IPS-11a (cell line): ENCODE data around the gene SYNJ2.
"Not testable (repeated sequence)": the region's sequence is repeated elsewhere in the genome, so short reads cannot be mapped to it uniquely, and the experiment has no call there.

Experiments
- H3K4me3 ChIP-seq: one replicate; pipeline ENCODE4 v1.5.1; 2013; ENCODE audit warnings: low read depth, low read length, control low read depth

The SYNJ2 gene

DNA sequence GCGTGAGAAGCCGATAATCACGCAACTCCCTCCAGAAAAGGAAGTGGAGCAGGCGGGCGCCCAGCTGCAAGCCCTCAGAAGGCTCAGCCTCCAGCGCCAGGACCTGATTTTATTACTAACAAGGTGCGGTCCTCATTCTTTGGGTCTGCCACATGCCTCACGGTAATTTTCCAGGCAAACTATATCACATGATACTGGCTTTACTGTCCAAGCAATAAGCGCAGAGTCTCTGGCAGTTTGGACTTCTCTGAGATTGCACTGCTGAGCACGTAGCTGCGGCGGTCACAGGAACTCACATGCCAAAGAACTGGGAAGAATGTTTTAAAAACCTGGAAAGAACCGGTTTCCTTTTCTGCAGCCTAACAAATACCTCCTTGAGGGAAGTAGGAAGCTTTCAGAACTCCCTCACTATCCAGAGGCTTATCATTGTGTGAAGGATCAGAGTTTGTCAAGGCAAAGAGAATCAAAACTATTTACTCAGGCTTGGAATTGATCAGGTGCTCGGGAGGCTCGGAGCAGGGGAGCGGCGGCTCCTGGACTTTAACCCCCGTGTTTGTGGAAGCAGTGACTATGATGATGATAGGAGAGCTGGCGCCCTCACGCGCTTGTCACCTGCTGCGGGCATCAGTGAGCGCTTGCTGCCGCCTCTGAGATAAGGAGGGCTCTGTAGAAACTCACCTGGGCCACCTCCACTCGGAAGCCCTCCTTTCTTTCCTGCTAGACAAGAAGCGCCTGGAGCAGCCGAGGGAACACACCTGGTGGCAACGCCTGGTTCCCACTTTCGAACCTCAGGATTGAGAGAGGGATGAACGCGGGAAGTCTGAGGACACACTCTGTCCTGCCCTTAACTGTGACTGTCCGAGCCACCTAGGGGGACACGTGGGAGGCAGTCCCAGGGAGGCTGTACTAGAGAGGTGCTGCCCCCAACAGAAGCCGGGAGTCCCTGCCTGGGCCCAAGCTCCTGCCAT lies 27.2 kb upstream of the SYNJ2 start:
- H3K4me3 ChIP-seq, result no peak overlapping the region

GRCh38 chr6:157955675-157956074 lies 26.0 kb upstream of the SYNJ2 start:
- no peak overlapping the region for H3K4me3 ChIP-seq

- H3K4me3 ChIP-seq, result no peak overlapping the region
Measured at GRCh38 chr6:157956171-157956730, 25.4 kb upstream of the SYNJ2 start.

- H3K4me3 ChIP-seq, result no peak overlapping the region
Measured at GRCh38 chr6:157959451-157960227, 22.0 kb upstream of the SYNJ2 start.

DNA sequence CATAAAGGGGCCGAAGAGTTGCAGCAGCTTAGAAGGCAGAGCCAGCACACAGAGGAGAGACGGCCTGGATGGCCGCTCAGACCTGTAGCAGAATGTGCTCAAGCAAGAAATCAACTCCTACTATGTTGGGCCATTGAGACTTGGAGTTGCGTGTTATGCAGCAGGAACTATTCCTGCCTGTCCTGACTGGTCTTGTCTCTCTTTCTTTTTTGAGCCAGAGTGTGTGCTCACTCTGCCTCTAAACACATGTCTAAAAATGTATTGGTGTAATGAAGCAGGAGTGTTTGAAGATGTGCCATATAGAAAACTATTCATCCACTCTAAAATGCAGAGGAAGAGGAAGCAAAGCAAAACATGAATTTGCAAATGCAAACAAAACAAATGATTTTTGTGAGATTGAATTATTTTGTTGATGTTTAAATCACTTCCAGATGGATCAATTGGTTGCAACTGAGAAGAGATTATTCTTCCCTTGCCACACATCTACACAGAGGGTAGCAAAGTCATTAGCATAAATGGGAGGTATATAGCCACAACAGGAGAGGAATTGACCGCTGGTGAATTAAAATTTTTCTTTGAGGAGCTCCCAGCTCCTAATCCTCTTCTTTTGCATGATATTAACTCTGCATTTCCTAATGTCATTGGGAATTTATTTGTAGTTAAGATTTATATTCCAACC lies 20.4 kb upstream of the SYNJ2 start:
- H3K4me3 ChIP-seq, result no peak overlapping the region

DNA sequence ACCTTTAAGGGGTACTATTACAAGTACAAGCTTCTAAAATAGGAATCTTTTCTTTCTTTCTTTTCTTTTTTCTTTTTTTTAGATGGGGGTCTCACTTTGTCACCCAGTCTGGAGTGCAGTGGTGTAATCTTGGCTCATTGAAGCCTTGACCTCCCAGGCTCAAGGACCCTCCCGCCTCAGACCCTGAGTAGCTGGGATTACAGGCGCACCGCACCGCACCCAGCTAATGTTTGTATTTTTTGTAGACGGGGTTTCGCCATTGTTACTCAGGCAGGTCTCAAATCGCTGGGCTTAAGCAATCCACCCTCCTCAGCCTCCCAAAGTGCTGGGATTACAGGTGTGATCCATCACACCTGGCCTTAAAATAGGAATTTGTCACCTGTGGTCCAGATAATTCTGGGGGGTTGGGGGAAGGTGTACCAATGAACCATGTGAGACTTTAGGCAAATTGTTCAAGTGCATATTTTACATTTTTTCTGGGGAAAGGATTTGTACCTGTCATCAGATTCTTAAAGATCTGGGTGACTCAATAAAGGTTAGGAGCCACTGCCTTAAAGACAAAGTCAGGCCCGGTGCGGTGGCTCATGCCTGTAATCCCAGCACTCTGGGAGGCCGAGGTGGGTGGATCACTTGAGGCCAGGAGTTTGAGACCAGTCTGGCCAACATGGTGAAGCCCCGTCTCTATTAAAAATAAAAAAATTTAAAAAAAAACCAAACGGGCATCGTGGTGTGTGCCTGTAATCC lies 19.7 kb upstream of the SYNJ2 start:
- no peak overlapping the region for H3K4me3 ChIP-seq

DNA sequence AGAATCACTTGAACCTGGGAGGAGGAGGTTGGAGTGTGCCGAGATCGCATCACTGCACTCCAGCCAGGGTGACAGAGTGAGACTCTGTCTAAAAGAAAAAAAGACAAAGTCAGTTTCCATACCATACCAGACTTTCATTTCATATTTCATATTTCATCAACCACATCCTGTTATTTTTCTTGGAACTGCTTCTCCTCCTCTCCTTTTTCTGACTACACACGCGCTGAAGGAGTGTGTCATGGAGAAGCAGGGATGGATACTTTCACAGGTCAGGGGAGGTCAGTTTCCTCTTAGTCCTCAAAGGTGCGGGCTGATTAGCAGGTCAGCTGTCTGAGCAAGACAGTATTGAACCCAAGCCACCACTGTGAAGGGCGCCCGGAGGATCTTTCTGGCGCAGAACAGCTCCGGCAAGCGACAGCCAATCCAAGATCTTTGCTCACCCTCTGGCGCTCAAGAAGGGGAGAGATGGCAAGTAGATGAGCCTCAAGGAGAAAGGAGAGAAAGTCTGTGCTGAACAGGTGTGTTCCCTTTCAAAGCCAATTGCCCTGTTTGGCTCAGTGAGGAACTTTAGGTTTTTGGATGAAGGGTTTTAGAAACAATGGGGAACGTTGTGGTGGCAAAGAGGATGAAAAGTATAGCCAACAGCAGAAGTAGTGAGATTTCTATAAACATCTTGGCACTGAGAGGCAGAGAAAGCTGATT lies 18.9 kb upstream of the SYNJ2 start:
- H3K4me3 ChIP-seq, result no peak overlapping the region

GRCh38 chr6:157964100-157964499 lies 17.6 kb upstream of the SYNJ2 start:
- H3K4me3 ChIP-seq, result no peak overlapping the region

- H3K4me3 ChIP-seq, result no peak overlapping the region
Measured at GRCh38 chr6:157965387-157965786, 16.3 kb upstream of the SYNJ2 start.

- no peak overlapping the region for H3K4me3 ChIP-seq
Measured at GRCh38 chr6:157966589-157966977, 15.1 kb upstream of the SYNJ2 start.

- no peak overlapping the region for H3K4me3 ChIP-seq
Measured at GRCh38 chr6:157967020-157967419, 14.6 kb upstream of the SYNJ2 start.

GRCh38 chr6:157967486-157967885 lies 14.2 kb upstream of the SYNJ2 start:
- no peak overlapping the region for H3K4me3 ChIP-seq

- H3K4me3 ChIP-seq, result not testable (repeated sequence)
Measured at GRCh38 chr6:157972177-157972576, 9.5 kb upstream of the SYNJ2 start.

DNA sequence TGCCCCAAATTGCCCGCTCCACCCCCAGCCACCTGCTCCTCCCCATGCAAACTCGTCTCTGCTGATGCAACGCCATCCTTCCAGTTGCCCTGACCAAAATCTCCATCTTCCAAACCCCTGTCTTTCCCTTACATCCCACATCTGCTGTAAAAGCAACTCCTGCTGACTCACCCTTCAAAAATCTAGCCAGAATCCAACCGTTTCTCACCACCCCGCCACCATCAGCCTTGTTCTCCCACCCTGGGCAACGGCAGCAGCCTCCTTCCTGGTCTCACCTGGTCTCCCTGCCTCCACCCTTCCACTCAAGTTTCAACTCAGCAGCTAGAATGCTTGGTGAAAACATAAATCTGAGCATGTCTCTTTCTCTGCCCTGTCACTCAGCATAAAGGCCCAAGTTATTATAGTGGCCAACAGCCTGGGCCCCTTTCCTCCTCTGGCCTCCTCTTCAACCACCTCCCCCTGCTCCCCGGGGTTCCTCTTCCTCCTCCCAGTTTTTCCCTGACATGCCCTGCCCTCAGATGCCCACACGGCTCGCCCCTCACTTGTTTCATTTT lies 7.2 kb upstream of the SYNJ2 start:
- no peak overlapping the region for H3K4me3 ChIP-seq

GRCh38 chr6:157974967-157975366 lies 6.7 kb upstream of the SYNJ2 start:
- no peak overlapping the region for H3K4me3 ChIP-seq

DNA sequence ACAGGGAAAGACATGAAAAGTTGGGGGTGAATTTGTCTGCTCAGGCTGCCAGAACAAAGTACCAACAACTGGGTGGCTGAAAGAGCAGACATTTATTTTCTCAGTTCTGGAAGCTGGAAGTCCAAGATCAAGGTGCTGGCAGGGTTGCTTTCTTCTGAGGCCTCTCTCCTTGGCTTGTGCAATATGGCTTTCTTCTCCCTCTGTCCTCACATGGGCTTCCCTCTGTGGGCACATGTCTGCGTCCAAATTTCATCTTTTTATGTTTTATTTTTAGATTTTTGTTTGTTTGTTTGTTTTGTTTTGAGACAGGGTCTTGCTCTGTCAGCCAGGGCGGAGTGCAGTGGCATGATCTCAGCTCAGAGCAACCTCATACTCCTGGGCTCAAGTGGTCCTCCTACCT lies 6.2 kb upstream of the SYNJ2 start:
- no peak overlapping the region for H3K4me3 ChIP-seq

DNA sequence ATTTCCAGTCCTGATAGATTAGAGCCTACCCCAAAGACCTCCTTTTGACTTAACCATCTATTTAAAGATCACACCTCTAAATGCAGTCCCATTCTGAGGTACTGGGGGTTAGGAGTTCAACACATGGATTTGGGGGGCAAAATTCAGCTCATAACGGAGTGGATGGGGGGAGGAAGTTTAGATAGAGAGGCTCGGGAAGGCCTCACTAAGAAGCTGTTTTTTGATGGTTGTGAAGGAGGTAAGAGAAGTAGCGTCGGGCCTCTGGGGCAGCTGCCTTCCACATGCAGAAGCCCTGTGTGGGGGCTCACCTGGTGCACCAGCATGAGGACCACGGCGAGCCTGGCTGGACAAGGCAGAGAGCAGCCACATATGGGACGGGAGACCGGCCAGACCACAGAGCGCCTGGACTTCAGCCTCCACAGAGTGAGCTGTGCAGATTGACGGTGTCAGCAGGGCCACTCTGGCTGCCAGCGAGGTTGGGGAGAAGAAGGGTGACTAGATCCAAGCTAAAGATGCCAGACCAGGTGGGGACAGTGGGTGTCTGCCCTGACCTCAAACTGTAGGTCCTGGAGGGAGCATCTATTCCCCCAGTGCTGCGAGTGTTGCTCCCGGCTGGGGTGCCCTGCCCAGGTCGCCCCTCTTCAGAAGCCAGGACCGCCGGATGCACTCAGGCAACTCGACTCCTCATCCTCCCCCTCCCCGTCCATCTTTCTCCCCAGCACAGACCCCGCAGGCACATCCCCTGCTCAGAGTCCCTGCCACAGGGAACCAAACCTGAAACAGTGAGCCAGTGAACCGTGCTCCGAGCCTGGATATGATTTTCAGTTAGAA lies 5.1 kb upstream of the SYNJ2 start:
- H3K4me3 ChIP-seq, result no peak overlapping the region

DNA sequence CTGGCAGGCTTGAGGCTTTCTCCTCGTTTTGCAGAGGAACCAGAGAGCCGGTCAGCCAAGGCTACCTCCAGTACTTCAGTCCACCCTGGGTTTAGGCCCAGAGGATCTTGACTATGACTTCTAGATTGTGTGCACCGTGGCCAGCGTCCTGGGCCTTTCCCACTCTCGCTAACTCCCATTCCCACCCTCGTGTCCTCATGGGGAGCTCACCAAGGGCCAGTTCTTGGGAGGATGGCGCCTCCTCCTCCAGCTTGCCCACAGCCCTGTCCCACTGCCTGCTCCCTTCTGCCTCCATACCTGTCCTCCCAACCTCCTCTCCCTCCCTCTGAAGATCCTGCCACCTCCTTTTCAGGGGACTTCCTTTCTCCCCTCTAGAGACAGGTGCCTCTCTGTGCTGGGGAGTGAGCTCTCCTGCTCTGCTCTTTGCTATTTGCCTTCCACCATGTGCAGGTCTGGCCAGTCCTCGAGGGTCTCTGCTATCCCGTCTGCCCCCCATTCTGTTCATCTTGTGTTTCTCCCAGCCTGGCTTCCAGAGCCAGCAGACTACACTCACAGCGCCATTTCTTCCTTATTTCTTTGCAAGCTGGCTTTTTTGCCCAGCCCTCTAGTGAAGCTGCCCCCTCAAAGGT lies 4.4 kb upstream of the SYNJ2 start:
- H3K4me3 ChIP-seq, result no peak overlapping the region
